K562 (cell line): Measurements from ENCODE around the gene EME2. TPM values are rescaled to one million over a fixed set of nuclear protein-coding genes. Genes with fewer than 3 reads are reported as not detected.

Experiments
- ATAC-seq: fragments of 200-7000 bp; cut with Tn5 transposase; 3 replicates; pipeline ENCODE4 v1.9.1; 2020; ENCODE audit warnings: moderate library complexity
- BruUV-seq: library from RNA; stranded (reverse); fragments of 400-500 nt; replicated peaks from 2 replicates; lab custom pipeline; 2021; lab: Mats Ljungman, UMichigan
- CTCF ChIA-PET: fragments of 300-600 bp; formaldehyde crosslinking; extraction: SDS; loops from one replicate; lab custom pipeline; 2021; ENCODE audit warnings: low intra/inter-chr PET ratio; lab: Yijun Ruan, JAX
- POLR2A ChIA-PET: fragments of 300-600, 350-650 bp; sonication (Branson Sonifier 250); formaldehyde crosslinking; extraction: SDS; loops from one replicate; lab custom pipeline; 2021; ENCODE audit warnings: antibody characterized with exemption, inconsistent platforms; lab: Yijun Ruan, JAX
- DNase-seq, 4 experiments: peaks; one replicate each; pipeline versions ENCODE4 v3.0.0 to v3.0.0-alpha.2; 2011 to 2018; ENCODE audit warnings: low spot score in 3 of 4, mixed read lengths in 3 of 4; ENCODE audit errors: extremely low read depth in 1 of 4
- FAIRE-seq: peaks from 2 replicates; lab custom pipeline; 2011; peaks lifted over from hg19 to GRCh38; lab: Jason Lieb, UNC
- H2AFZ ChIP-seq: 2 replicates; pipeline ENCODE4 v1.6.0; 2011; ENCODE audit warnings: low read depth, low read length, control low read depth, inconsistent platforms
- H3K27ac ChIP-seq: fragments of 200-600 bp; 3 replicates; pipeline ENCODE4 v1.8.0; 2011; ENCODE audit warnings: low read depth, mild to moderate bottlenecking, control low read depth, inconsistent platforms, low read length, moderate library complexity, mixed read lengths; ENCODE audit errors: extremely low read depth
- H3K27me3 ChIP-seq, 2 experiments: fragments of 300-600 bp in 1 of 2; 2 replicates in 1 of 2; 3 replicates in 1 of 2; pipeline versions ENCODE4 v1.6.0 to v1.8.0; 2011; ENCODE audit warnings: inconsistent platforms in 2 of 2, low read length in 2 of 2, mild to moderate bottlenecking in 1 of 2, mixed read lengths in 1 of 2, moderate library complexity in 1 of 2; ENCODE audit not compliant: control insufficient read depth in 2 of 2, insufficient read depth in 2 of 2
- H3K36me3 ChIP-seq: fragments of 300-600 bp; 3 replicates; pipeline ENCODE4 v1.8.0; 2011; ENCODE audit warnings: mild to moderate bottlenecking, low read length, inconsistent platforms; ENCODE audit not compliant: control insufficient read depth, insufficient read depth
- H3K4me1 ChIP-seq, 2 experiments: fragments of 200-600 bp in 1 of 2; replicated peaks in 1 of 2; 2 replicates in 1 of 2; 3 replicates in 1 of 2; pipeline versions ENCODE4 v1.5.1 to v1.8.0; 2011; ENCODE audit warnings: inconsistent platforms in 2 of 2, low read length in 2 of 2, mild to moderate bottlenecking in 1 of 2, mixed read lengths in 1 of 2, moderate library complexity in 1 of 2; ENCODE audit not compliant: control insufficient read depth in 2 of 2, insufficient read depth in 2 of 2
- H3K4me2 ChIP-seq: 2 replicates; pipeline ENCODE4 v1.6.1; 2011; ENCODE audit warnings: low read length, control low read depth, inconsistent platforms, mixed read lengths; ENCODE audit not compliant: insufficient read depth
- H3K4me3 ChIP-seq: fragments of 200-600 bp; sonication (generic), shearing (Covaris generic); 2 replicates; pipeline ENCODE4 v1.5.1; 2016; ENCODE audit warnings: control low read depth, inconsistent platforms
- H3K79me2 ChIP-seq: fragments of 200-600 bp; 3 replicates; pipeline ENCODE4 v1.8.0; 2011; ENCODE audit warnings: low read length, inconsistent platforms; ENCODE audit not compliant: control insufficient read depth, insufficient read depth
- H3K9ac ChIP-seq, 2 experiments: 2 replicates each; pipeline versions ENCODE4 v1.6.0 to v1.6.1; 2011; ENCODE audit warnings: low read depth in 2 of 2, low read length in 2 of 2, control low read depth in 1 of 2, inconsistent platforms in 1 of 2, mild to moderate bottlenecking in 1 of 2, mixed read lengths in 1 of 2; ENCODE audit not compliant: insufficient read depth in 1 of 2
- H3K9me1 ChIP-seq: one replicate; pipeline ENCODE4 v1.6.0; 2011; ENCODE audit warnings: inconsistent platforms, mild to moderate bottlenecking, low read length, moderate library complexity; ENCODE audit not compliant: control insufficient read depth, insufficient read depth
- H3K9me3 ChIP-seq: replicated peaks from 2 replicates; pipeline ENCODE4 v1.5.1; 2011; ENCODE audit warnings: low read depth, low read length, inconsistent platforms; ENCODE audit not compliant: control insufficient read depth, insufficient read depth
- H4K20me1 ChIP-seq: replicated peaks from 2 replicates; pipeline ENCODE4 v1.6.1; 2011; ENCODE audit warnings: low read length, inconsistent platforms, mixed read lengths; ENCODE audit not compliant: control insufficient read depth, insufficient read depth
- ASH1L ChIP-seq: fragments of 450-650 bp; IDR thresholded peaks from 2 replicates; pipeline ENCODE4 v1.6.1; 2018; ENCODE audit warnings: borderline replicate concordance, mild to moderate bottlenecking, low read depth; ENCODE audit not compliant: partially characterized antibody
- ATF2 ChIP-seq: sonication (generic); formaldehyde crosslinking; IDR thresholded peaks from 2 replicates; pipeline ENCODE4 v1.8.1; 2022; ENCODE audit warnings: missing genetic modification reagents
- COPS2 ChIP-seq: fragments of 450-650 bp; conservative IDR thresholded peaks from 2 replicates; pipeline ENCODE4 v1.6.1; 2016; ENCODE audit warnings: mild to moderate bottlenecking, moderate library complexity
- MTA3 ChIP-seq: fragments of 450-650 bp; formaldehyde crosslinking; IDR thresholded peaks from 2 replicates; pipeline ENCODE4 v1.6.1; 2017; ENCODE audit warnings: mild to moderate bottlenecking, borderline replicate concordance
- SNIP1 ChIP-seq: fragments of 450-650 bp; IDR thresholded peaks from 2 replicates; pipeline ENCODE4 v1.7.1; 2017; ENCODE audit warnings: low read depth, mild to moderate bottlenecking
- ZNF57 ChIP-seq: fragments of 450-650 bp; formaldehyde crosslinking; IDR thresholded peaks from 2 replicates; pipeline ENCODE4 v1.4.0; 2020; ENCODE audit warnings: mild to moderate bottlenecking, moderate library complexity
- WGBS: fragments of 100-300 bp; shearing (Covaris generic); methylation state at CpG from one replicate; pipeline ENCODE4 v1.1.6; 2016; ENCODE audit warnings: low coverage, mixed read lengths; ENCODE audit not compliant: insufficient coverage; ENCODE audit errors: missing lambda C conversion rate; 5-methylcytosine and 5-hydroxymethylcytosine counted together
- in situ Hi-C: fragments of 300-500 bp; cut with MboI; formaldehyde crosslinking; loops from 4 replicates; pipeline ENCODE4 v1.15.0; 2018; ENCODE audit warnings: inconsistent platforms, mixed read lengths
- intact Hi-C: fragments of 100-400 bp; cut with micrococcal nuclease; formaldehyde crosslinking; loops from 2 replicates; pipeline ENCODE4 v1.14.2; 2022
- polyA plus RNA-seq, 8 experiments: library from polyadenylated mRNA; depleted of rRNA in 4 of 8; stranded (reverse) in 5 of 8; unstranded in 3 of 8; fragments of >200 nt; fragmentation: Nextera tagmentation in 2 of 8; fragmentation: Illumina TruSeq in 1 of 8; extraction: Ambion mirVana in 2 of 8; extraction: Trizol in 1 of 8; gene quantifications; 2 replicates each; pipeline versions ENCODE4 v1.2.1 to v1.2.3, GENCODE V29; 2011 to 2014; ENCODE audit warnings: inconsistent platforms in 1 of 8, missing spikeins in 1 of 8
- total RNA-seq, 7 experiments: library from RNA; depleted of rRNA in 6 of 7; stranded (reverse); fragments of >200 nt in 6 of 7; fragmentation: Illumina TruSeq in 2 of 7; extraction: Trizol in 2 of 7; gene quantifications; 2 replicates each; pipeline versions ENCODE4 v1.2.1 to v1.2.3, GENCODE V29; 2011 to 2021; ENCODE audit warnings: low replicate concordance in 1 of 7
- TF ChIP-seq, protein P1 (sequence below): sonication (generic); formaldehyde crosslinking; IDR thresholded peaks from 2 replicates; pipeline ENCODE4 v1.8.0; 2023; ENCODE audit warnings: mild to moderate bottlenecking, missing genetic modification reagents
- TF ChIP-seq, protein P2 (sequence below): fragments of 450-650 bp; IDR thresholded peaks from 2 replicates; pipeline ENCODE4 v1.6.1; 2016; ENCODE audit warnings: low read depth

EME2 gene
- total and polyA plus RNA-seq, 9 of the 15 experiments (the other 6 are each of a cell fraction or from before 2014, with no cell fraction given), result 0.35 to 19.9 (median 3.5) TPM

- Histone ChIP-seq H2AFZ (peak within 1 kb of the TSS; percentile 81), H3K4me2 (peak within 1 kb of the TSS; percentile 98), H3K27ac (peak within 1 kb of the TSS; percentile 96), H3K9me3 (no peaks in the 10 kb centered on the region), H3K27me3 (no peaks in the 10 kb centered on the region), H3K9ac (peak within 1 kb of the TSS; percentile 93 to 95), H3K4me3 (peak within 1 kb of the TSS; percentile 96), H3K36me3 (peaks cover 69% of the 10 kb centered on the region; the same call in 2 of the 3 replicates), H4K20me1 (peaks cover 8% of the 10 kb centered on the region; the same call in 1 of the 2 replicates), H3K4me1 (peaks cover 20 to 97% of the 10 kb centered on the region in 2 experiments; a peak in 4 of 5 replicates), H3K9me1 (peaks cover 2% of the 10 kb centered on the region), H3K79me2 (peaks cover 51% of the 10 kb centered on the region)
- ChIA-PET POLR2A (interaction anchor here (0.6 to 4.3 kb wide), 10 partner anchors 7 to 394 kb away, joined by 3 to 35 read pairs (median 4); partner anchors contain the start of genes FAHD1, HAGH, MSRB1 and NUBP2), CTCF (interaction anchor here (0.5 to 2.6 kb wide), 5 partner anchors 40 to 1095 kb away, joined by 3 to 8 read pairs (median 3); partner anchors contain the start of gene MAPK8IP3)
- ATAC-seq (peak; percentile 75), FAIRE-seq (peak; percentile 80), DNase-seq (peak; percentile 76 to 93 (median 82))
- TSS peak; percentile 35 for BruUV-seq
- in situ Hi-C loops, result no loop called here
- 2% methylated on average over 50 of the region's 108 CpGs for WGBS
- intact Hi-C loops, result no loop called here
- TF ChIP-seq SNIP1 (no peak), ZNF57 (CRISPR knock-in tag) (no peak), ASH1L (no peak), COPS2 (no peak), ATF2 (no peak), MTA3 (peak; percentile 56; the same call in 1 of the 2 replicates)
- TF ChIP-seq, protein P1, sequence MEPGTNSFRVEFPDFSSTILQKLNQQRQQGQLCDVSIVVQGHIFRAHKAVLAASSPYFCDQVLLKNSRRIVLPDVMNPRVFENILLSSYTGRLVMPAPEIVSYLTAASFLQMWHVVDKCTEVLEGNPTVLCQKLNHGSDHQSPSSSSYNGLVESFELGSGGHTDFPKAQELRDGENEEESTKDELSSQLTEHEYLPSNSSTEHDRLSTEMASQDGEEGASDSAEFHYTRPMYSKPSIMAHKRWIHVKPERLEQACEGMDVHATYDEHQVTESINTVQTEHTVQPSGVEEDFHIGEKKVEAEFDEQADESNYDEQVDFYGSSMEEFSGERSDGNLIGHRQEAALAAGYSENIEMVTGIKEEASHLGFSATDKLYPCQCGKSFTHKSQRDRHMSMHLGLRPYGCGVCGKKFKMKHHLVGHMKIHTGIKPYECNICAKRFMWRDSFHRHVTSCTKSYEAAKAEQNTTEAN, result no peak
- TF ChIP-seq, protein P2, sequence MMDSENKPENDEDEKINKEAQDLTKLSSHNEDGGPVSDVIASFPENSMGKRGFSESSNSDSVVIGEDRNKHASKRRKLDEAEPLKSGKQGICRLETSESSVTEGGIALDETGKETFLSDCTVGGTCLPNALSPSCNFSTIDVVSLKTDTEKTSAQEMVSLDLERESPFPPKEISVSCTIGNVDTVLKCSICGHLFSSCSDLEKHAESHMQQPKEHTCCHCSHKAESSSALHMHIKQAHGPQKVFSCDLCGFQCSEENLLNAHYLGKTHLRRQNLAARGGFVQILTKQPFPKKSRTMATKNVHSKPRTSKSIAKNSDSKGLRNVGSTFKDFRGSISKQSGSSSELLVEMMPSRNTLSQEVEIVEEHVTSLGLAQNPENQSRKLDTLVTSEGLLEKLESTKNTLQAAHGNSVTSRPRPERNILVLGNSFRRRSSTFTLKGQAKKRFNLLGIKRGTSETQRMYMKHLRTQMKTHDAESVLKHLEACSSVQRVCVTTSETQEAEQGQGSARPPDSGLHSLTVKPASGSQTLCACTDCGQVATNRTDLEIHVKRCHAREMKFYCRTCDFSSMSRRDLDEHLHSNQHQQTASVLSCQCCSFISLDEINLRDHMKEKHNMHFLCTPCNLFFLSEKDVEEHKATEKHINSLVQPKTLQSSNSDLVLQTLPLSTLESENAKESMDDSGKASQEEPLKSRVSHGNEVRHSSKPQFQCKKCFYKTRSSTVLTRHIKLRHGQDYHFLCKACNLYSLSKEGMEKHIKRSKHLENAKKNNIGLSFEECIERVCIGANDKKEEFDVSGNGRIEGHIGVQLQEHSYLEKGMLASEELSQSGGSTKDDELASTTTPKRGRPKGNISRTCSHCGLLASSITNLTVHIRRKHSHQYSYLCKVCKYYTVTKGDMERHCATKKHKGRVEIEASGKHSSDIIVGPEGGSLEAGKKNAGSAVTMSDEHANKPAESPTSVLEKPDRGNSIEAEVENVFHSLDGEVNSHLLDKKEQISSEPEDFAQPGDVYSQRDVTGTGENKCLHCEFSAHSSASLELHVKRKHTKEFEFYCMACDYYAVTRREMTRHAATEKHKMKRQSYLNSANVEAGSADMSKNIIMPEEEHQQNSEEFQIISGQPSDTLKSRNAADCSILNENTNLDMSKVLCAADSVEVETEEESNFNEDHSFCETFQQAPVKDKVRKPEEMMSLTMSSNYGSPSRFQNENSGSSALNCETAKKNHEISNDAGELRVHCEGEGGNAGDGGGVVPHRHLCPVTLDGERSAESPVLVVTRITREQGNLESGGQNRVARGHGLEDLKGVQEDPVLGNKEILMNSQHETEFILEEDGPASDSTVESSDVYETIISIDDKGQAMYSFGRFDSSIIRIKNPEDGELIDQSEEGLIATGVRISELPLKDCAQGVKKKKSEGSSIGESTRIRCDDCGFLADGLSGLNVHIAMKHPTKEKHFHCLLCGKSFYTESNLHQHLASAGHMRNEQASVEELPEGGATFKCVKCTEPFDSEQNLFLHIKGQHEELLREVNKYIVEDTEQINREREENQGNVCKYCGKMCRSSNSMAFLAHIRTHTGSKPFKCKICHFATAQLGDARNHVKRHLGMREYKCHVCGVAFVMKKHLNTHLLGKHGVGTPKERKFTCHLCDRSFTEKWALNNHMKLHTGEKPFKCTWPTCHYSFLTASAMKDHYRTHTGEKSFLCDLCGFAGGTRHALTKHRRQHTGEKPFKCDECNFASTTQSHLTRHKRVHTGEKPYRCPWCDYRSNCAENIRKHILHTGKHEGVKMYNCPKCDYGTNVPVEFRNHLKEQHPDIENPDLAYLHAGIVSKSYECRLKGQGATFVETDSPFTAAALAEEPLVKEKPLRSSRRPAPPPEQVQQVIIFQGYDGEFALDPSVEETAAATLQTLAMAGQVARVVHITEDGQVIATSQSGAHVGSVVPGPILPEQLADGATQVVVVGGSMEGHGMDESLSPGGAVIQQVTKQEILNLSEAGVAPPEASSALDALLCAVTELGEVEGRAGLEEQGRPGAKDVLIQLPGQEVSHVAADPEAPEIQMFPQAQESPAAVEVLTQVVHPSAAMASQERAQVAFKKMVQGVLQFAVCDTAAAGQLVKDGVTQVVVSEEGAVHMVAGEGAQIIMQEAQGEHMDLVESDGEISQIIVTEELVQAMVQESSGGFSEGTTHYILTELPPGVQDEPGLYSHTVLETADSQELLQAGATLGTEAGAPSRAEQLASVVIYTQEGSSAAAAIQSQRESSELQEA, result no peak
These were observed 495 bp downstream of the EME2 start, which contains the start of gene MRPS34 for GRCh38 chr16:1772908-1773702. MRPS34 (minus strand) TSS chr16:1773134; CDS start chr16:1773119, 15 bp downstream.
